Neural cell (in vitro differentiated cells): ENCODE measurements around the gene MRPL24.

Experiments
- CTCF ChIP-seq: fragments of 450-650 bp; IDR thresholded peaks from 2 replicates; pipeline ENCODE4 v1.5.1; 2014; ENCODE audit warnings: antibody characterized with exemption, mild to moderate bottlenecking, moderate library complexity; ENCODE audit not compliant: poor library complexity, severe bottlenecking
- EP300 ChIP-seq: fragments of 450-650 bp; conservative IDR thresholded peaks from 2 replicates; pipeline ENCODE4 v1.6.1; 2014; ENCODE audit warnings: antibody characterized with exemption, mild to moderate bottlenecking, moderate library complexity; ENCODE audit not compliant: poor library complexity, severe bottlenecking
- EZH2 ChIP-seq: fragments of 200-600, 300-800 bp; shearing (Covaris generic), sonication (generic); IDR thresholded peaks from 2 replicates; pipeline ENCODE4 v1.6.1; 2014; ENCODE audit warnings: antibody characterized with exemption, low read length, borderline replicate concordance, mild to moderate bottlenecking; ENCODE audit not compliant: insufficient read depth, poor library complexity, severe bottlenecking
- MXI1 ChIP-seq: fragments of 450-650 bp; conservative IDR thresholded peaks from 2 replicates; pipeline ENCODE4 v1.6.1; 2014; ENCODE audit warnings: antibody characterized with exemption, mild to moderate bottlenecking; ENCODE audit not compliant: poor library complexity, severe bottlenecking
- POLR2AphosphoS5 ChIP-seq: IDR thresholded peaks from 2 replicates; pipeline ENCODE4 v1.6.1; 2012
- RAD21 ChIP-seq: fragments of 450-650 bp; conservative IDR thresholded peaks from 2 replicates; pipeline ENCODE4 v1.6.1; 2014; ENCODE audit warnings: antibody characterized with exemption, mild to moderate bottlenecking, moderate library complexity
- REST ChIP-seq: IDR thresholded peaks from 2 replicates; pipeline ENCODE4 v1.6.1; 2012; ENCODE audit warnings: borderline replicate concordance
- SMC3 ChIP-seq: fragments of 450-650 bp; conservative IDR thresholded peaks from 2 replicates; pipeline ENCODE4 v1.6.1; 2014; ENCODE audit warnings: antibody characterized with exemption, mild to moderate bottlenecking, moderate library complexity; ENCODE audit not compliant: poor library complexity
- TAF1 ChIP-seq: IDR thresholded peaks from 2 replicates; pipeline ENCODE4 v1.6.1; 2012; ENCODE audit warnings: low read depth

GRCh38 chr1:156741481-156741983 is 644 bp upstream of the MRPL24 start:
- no peak for TF ChIP-seq POLR2AphosphoS5
- TF ChIP-seq CTCF, result no peak
- no peak for TF ChIP-seq EZH2
- no peak for TF ChIP-seq TAF1
- TF ChIP-seq REST, result no peak
- no peak for TF ChIP-seq EP300
- TF ChIP-seq RAD21, result no peak
- no peak for TF ChIP-seq MXI1
- no peak for TF ChIP-seq SMC3
